Breast epithelium (tissue), 4 donors: ENCODE measurements around the gene C4orf36. TPM values are rescaled to one million over a fixed set of nuclear protein-coding genes. Genes with fewer than 3 reads are reported as not detected.

Experiments used
- DNase-seq, 2 donors: peaks; one replicate each; pipeline ENCODE4 v3.0.0-alpha.2; 2019; ENCODE audit warnings: low spot score in 2 of 2
- H3K27ac ChIP-seq, 2 donors: fragments of 200-600 bp; sonication (generic) in 1 of 2; one replicate each; pipeline ENCODE4 v1.5.1; 2016 to 2019; ENCODE audit warnings: mild to moderate bottlenecking in 1 of 2
- H3K27me3 ChIP-seq, 2 donors: fragments of 200-600 bp; sonication (generic) in 1 of 2; one replicate each; pipeline versions ENCODE4 v1.5.1 to v1.6.0; 2017 to 2019; ENCODE audit warnings: control low read depth in 1 of 2, mild to moderate bottlenecking in 1 of 2
- H3K36me3 ChIP-seq: fragments of 200-600 bp; one replicate; pipeline ENCODE4 v1.5.1; 2019
- H3K4me1 ChIP-seq, 2 donors: fragments of 200-600 bp; sonication (generic); one replicate each; pipeline ENCODE4 v1.5.1; 2016 to 2019; ENCODE audit warnings: control low read depth in 1 of 2
- H3K4me3 ChIP-seq, 3 donors: fragments of 200-600 bp; sonication (generic); 1 replicate in 2 of 3; 2 replicates in 1 of 3; pipeline ENCODE4 v1.5.1; 2016 to 2019; ENCODE audit warnings: mild to moderate bottlenecking in 3 of 3, moderate library complexity in 2 of 3
- H3K9me3 ChIP-seq, 2 donors: fragments of 200-600 bp; sonication (generic) in 1 of 2; one replicate each; pipeline ENCODE4 v1.5.1; 2016 to 2019; ENCODE audit warnings: control low read depth in 1 of 2
- POLR2A ChIP-seq: fragments of 450-650 bp; IDR thresholded peaks from one replicate; pipeline ENCODE4 v1.6.1; 2016; ENCODE audit warnings: antibody characterized with exemption, mild to moderate bottlenecking, moderate library complexity
- POLR2AphosphoS5 ChIP-seq, 3 donors: sonication (generic); formaldehyde crosslinking; IDR thresholded peaks; one replicate each; pipeline ENCODE4 v1.6.1; 2017; ENCODE audit warnings: antibody characterized with exemption in 3 of 3
- intact Hi-C: fragments of 100-400 bp; cut with DNase I; formaldehyde crosslinking; loops from one replicate; pipeline ENCODE4 v1.15.1; 2023; ENCODE audit warnings: low total_unique reads
- total RNA-seq, 3 donors: library from RNA; depleted of rRNA; stranded (reverse); fragments of >200 nt; gene quantifications; one replicate each; pipeline ENCODE4 v1.1.0, GENCODE V29; 2016
- TF ChIP-seq, protein P1 (sequence below), 3 donors: fragments of 450-650 bp; IDR thresholded peaks; one replicate each; pipeline ENCODE4 v1.5.1; 2016 to 2017; ENCODE audit warnings: antibody characterized with exemption in 3 of 3, mild to moderate bottlenecking in 3 of 3, moderate library complexity in 3 of 3

The C4orf36 gene
- total RNA-seq, 3 donors from 2014 or later, result 0.96 to 6.6 (median 5.7) TPM

DNA sequence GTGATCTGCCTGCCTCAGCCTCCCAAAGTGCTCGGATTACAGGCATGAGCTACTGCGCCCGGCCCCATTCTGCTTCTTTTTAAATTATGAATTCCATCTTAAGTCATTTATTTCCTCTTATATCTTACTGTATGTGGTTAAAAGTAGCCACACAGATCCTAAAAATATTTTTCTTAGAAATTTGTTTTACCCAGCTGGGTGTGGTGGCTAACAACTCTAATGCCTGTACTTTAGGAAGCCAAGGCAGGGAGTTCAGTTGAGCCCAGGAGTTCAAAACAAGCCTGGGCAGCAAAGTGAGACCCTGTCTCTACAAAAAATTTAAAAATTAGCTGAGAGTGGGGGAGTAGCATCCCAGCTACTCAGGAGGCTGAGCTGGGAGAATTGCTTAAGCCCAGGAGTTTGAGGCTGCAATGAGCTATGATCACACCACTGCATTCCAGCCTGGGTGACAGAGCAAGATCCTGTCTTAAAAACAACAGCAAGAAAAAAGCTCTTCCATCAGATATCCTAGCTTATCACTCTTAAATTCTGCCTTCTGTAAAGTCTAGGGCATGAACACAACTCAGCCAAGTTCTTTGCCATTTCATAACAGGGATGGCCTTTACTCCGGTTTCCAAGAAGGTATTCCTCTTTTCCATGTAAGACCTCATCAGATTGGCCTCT lies 27.5 kb upstream of the C4orf36 start:
- Histone ChIP-seq H3K27me3 (no peaks in the 10 kb centered on the region), H3K4me3 (no peak overlapping the region), H3K36me3 (no peaks in the 10 kb centered on the region), H3K4me1 (no peaks in the 10 kb centered on the region), H3K27ac (no peak overlapping the region), H3K9me3 (no peaks in the 10 kb centered on the region)
- TF ChIP-seq POLR2AphosphoS5 (IDR thresholded peaks at IDR 0.05), result no peak
- TF ChIP-seq POLR2A, result no peak
- TF ChIP-seq, protein P1, sequence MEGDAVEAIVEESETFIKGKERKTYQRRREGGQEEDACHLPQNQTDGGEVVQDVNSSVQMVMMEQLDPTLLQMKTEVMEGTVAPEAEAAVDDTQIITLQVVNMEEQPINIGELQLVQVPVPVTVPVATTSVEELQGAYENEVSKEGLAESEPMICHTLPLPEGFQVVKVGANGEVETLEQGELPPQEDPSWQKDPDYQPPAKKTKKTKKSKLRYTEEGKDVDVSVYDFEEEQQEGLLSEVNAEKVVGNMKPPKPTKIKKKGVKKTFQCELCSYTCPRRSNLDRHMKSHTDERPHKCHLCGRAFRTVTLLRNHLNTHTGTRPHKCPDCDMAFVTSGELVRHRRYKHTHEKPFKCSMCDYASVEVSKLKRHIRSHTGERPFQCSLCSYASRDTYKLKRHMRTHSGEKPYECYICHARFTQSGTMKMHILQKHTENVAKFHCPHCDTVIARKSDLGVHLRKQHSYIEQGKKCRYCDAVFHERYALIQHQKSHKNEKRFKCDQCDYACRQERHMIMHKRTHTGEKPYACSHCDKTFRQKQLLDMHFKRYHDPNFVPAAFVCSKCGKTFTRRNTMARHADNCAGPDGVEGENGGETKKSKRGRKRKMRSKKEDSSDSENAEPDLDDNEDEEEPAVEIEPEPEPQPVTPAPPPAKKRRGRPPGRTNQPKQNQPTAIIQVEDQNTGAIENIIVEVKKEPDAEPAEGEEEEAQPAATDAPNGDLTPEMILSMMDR (IDR thresholded peaks at IDR 0.05), result no peak
- no peak for DNase-seq
- intact Hi-C loops, result no loop called here

DNA sequence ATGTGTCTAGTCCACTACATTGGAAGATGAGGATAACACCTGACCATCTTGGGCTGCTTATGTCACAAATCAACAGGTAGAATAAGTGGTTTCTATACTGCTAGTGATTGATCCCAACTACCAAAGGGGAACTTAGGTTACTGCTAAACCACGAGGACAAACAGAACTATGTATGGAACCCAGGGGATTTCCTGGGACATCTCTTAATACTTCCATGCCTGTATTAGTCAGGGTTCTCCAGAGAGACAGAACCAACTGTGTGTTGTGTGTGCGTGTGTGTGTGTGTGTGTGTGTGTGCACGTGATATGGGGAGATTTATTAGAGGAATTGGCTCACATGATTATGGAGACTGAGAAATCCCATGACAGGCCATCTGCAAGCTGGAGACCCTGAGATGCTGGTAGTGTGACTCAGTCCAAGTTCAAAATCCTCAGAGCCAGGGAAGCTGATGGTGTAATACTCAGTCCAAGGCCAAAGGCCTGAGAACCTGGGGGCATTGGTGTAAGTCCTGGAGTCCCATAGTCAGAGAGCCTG lies 26.4 kb upstream of the C4orf36 start:
- Histone ChIP-seq H3K9me3 (no peaks in the 10 kb centered on the region), H3K4me3 (no peak overlapping the region), H3K27ac (no peak overlapping the region), H3K27me3 (no peaks in the 10 kb centered on the region), H3K4me1 (no peaks in the 10 kb centered on the region), H3K36me3 (no peaks in the 10 kb centered on the region)
- no peak for DNase-seq
- TF ChIP-seq, protein P1 (IDR thresholded peaks at IDR 0.05), result no peak
- TF ChIP-seq POLR2AphosphoS5 (IDR thresholded peaks at IDR 0.05), result no peak
- TF ChIP-seq POLR2A, result no peak
- intact Hi-C loops, result no loop called here

DNA sequence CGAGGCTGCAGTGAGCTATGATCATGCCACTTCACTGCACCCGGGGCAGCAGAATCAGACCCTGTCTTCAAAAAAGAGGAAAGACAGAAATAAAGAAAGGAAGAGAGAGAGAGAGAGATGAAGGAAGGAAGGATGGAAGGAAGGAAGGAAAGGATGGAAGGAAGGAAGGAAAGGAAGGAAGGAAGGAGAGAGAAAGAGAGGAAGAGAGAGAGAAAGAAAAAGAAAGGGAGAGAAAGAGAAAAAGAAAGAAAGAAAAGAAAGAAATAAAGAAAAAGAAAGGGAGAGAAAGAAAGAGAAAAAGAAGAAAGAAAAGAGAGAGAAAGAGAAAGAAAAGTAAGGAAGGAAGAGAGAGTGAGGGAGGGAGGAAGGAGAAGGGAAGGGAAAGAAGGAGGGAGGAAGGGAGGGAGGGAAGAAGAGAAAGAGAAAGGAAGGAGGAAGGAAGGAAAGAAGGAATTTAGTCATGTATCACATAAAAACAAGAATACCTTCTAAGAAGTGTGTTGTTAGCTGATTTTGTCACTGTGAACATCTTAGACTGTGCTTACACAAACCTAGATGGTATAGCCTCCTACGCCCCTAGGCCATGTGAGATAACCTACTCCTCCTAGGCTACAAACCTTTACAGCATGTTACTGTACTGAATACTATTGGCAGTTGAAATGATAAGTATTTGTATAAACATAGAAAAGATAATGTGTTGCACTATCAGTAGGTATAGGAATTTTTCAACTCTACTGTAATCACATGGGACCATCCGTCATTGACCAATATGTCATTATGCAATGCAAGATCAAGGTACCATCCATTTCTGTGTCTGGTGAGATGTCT lies 25.2 kb upstream of the C4orf36 start:
- H3K4me3 ChIP-seq, result no peak overlapping the region
- no peaks in the 10 kb centered on the region for H3K4me1 ChIP-seq
- H3K27me3 ChIP-seq, result no peaks in the 10 kb centered on the region
- TF ChIP-seq, protein P1 (IDR thresholded peaks at IDR 0.05), result no peak
- TF ChIP-seq POLR2A (no peak), POLR2AphosphoS5 (IDR thresholded peaks at IDR 0.05) (no peak)
- intact Hi-C loops, result no loop called here
- H3K9me3 ChIP-seq, result no peaks in the 10 kb centered on the region
- no peaks in the 10 kb centered on the region for H3K36me3 ChIP-seq
- DNase-seq, result no peak
- H3K27ac ChIP-seq, result no peak overlapping the region

DNA sequence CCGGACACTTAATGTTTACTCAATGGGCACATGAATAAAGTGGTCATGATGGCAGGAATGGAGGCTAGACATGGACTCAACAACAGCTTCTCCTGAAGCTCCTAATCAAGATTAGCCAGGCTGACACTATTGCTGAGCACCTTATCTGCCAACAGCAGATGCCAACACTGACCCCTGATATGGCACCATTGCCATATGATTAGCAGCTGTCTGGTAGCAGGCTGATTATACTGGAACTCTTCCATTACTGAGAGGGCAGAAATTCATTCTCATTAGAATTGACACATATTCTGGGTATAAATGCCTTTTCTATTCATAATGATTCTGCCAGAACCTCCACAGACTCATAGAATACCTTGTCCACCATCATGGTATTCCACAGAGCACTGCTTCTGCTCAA lies 24.2 kb upstream of the C4orf36 start:
- DNase-seq, result no peak
- H3K4me3 ChIP-seq, result no peak overlapping the region
- no peaks in the 10 kb centered on the region for H3K4me1 ChIP-seq
- H3K36me3 ChIP-seq, result no peaks in the 10 kb centered on the region
- intact Hi-C loops, result no loop called here
- H3K27me3 ChIP-seq, result no peaks in the 10 kb centered on the region
- no peak for TF ChIP-seq POLR2AphosphoS5 (IDR thresholded peaks at IDR 0.05)
- TF ChIP-seq, protein P1 (IDR thresholded peaks at IDR 0.05), result no peak
- no peak for TF ChIP-seq POLR2A
- H3K9me3 ChIP-seq, result no peaks in the 10 kb centered on the region
- H3K27ac ChIP-seq, result no peak overlapping the region
